Stimulated activated naive CD8-positive, alpha-beta T cell treated with anti-CD3 and anti-CD28 coated beads, Interleukin-15, Interleukin-2, amounts not matched to agents 100 ng/mL and 50 ng/mL, for 24 hours (primary cell): Measurements from ENCODE around the gene CAVIN2.

Source experiments
- H3K27ac Mint-ChIP-seq: one replicate; pipeline ENCODE4 v1.8.0; 2021; ENCODE audit warnings: mild to moderate bottlenecking, mixed read lengths
- H3K27me3 Mint-ChIP-seq: one replicate; pipeline ENCODE4 v1.8.0; 2021; ENCODE audit warnings: mixed read lengths
- H3K36me3 Mint-ChIP-seq: one replicate; pipeline ENCODE4 v1.8.0; 2021; ENCODE audit warnings: low read depth, mixed read lengths
- H3K4me1 Mint-ChIP-seq: one replicate; pipeline ENCODE4 v1.8.0; 2021; ENCODE audit warnings: low read depth, mixed read lengths
- H3K4me3 Mint-ChIP-seq: one replicate; pipeline ENCODE4 v1.8.0; 2021; ENCODE audit warnings: mild to moderate bottlenecking, mixed read lengths
- H3K9me3 Mint-ChIP-seq: one replicate; pipeline ENCODE4 v1.8.0; 2021; ENCODE audit warnings: mixed read lengths

CAVIN2 gene

DNA sequence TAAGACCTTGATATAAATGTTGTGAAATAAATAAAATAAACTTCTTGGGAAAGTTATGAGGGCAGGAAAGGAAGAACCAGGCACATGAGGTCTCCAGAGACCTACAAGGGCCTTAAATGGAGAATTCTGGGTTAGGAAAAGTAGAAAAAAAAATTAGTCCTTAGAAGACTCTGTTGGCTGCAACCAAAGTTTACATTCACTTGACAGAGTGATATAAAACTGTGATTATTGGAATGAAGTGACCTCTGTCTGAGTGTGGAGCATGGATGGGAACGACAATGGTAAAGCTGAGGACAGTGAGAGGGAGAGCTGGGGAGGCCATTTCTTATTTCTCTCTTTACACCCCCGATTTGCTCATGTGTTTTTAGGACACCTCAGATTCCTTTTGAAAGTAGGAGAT lies 29.0 kb upstream of the CAVIN2 start:
- H3K9me3 Mint-ChIP-seq, result no peaks in the 10 kb centered on the region
- H3K4me3 Mint-ChIP-seq, result no peak overlapping the region
- H3K36me3 Mint-ChIP-seq, result no peaks in the 10 kb centered on the region
- H3K27me3 Mint-ChIP-seq, result no peaks in the 10 kb centered on the region
- H3K27ac Mint-ChIP-seq, result no peak overlapping the region
- no peaks in the 10 kb centered on the region for H3K4me1 Mint-ChIP-seq

DNA sequence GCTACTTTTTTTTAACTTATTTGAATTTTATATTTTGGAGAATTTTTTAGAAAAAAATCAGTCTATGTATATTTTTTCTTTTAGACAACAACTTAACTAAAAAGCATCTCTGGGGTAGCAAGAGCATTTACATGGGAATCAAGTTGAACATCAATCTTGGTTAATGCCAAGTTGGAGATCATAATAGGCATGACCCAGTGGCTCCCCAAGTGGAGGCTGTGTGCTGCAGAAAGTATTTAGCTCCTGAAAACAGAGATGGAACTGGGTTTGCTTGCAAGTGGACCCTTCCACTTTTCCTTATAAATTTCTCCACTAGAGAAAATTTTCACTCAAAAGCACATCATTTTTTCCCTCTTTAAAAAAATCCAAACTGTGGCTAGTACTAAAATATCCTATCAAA lies 23.9 kb upstream of the CAVIN2 start:
- H3K9me3 Mint-ChIP-seq, result no peaks in the 10 kb centered on the region
- H3K36me3 Mint-ChIP-seq, result no peaks in the 10 kb centered on the region
- H3K27ac Mint-ChIP-seq, result no peak overlapping the region
- no peak overlapping the region for H3K4me3 Mint-ChIP-seq
- H3K27me3 Mint-ChIP-seq, result peaks cover 9% of the 10 kb centered on the region
- H3K4me1 Mint-ChIP-seq, result no peaks in the 10 kb centered on the region

DNA sequence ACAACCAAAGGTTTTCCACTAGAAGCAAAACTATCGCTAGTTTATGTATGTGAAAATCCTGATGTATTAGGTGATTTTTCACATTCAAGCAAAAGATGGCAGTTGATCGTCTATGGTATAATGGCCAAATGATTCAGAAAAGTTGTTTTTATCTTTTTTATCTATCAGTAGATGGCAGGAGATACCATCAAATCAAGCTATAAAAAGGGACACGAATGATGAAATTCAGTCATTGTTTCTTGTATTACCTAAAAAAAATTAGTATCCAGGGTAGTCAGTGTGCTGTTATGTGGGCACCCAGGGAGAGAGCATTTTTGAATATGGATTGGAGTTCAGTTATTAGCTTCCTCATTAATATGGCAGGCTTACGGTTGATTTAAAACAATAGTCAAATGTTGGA lies 22.9 kb upstream of the CAVIN2 start:
- peaks cover 9% of the 10 kb centered on the region for H3K27me3 Mint-ChIP-seq
- H3K27ac Mint-ChIP-seq, result no peak overlapping the region
- no peak overlapping the region for H3K4me3 Mint-ChIP-seq
- H3K4me1 Mint-ChIP-seq, result no peaks in the 10 kb centered on the region
- H3K9me3 Mint-ChIP-seq, result no peaks in the 10 kb centered on the region
- no peaks in the 10 kb centered on the region for H3K36me3 Mint-ChIP-seq

GRCh38 chr2:191869178-191869577 lies 22.3 kb upstream of the CAVIN2 start:
- no peaks in the 10 kb centered on the region for H3K36me3 Mint-ChIP-seq
- H3K4me1 Mint-ChIP-seq, result no peaks in the 10 kb centered on the region
- H3K27me3 Mint-ChIP-seq, result peaks cover 10% of the 10 kb centered on the region
- no peaks in the 10 kb centered on the region for H3K9me3 Mint-ChIP-seq
- H3K4me3 Mint-ChIP-seq, result no peak overlapping the region
- H3K27ac Mint-ChIP-seq, result no peak overlapping the region

DNA sequence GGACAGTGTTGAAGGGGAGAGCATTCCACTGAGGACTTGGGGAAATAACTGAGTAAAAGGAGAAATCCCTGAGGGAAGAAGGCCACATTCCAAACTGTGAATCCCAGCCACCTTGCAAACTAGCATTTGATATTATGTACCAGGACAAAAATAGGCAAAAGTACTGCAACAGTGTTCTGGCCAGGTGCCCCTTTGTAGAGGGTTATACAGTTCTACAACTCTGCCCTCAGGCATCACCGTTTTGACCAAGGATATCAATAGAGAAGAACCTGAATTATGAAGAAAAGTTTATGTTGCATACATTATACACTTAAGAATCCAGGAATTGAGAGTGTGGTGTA lies 20.6 kb upstream of the CAVIN2 start:
- H3K27me3 Mint-ChIP-seq, result peaks cover 13% of the 10 kb centered on the region
- H3K27ac Mint-ChIP-seq, result no peak overlapping the region

GRCh38 chr2:191866675-191867506 lies 20.0 kb upstream of the CAVIN2 start:
- H3K4me1 Mint-ChIP-seq, result no peaks in the 10 kb centered on the region
- no peak overlapping the region for H3K4me3 Mint-ChIP-seq
- H3K27me3 Mint-ChIP-seq, result peaks cover 13% of the 10 kb centered on the region
- H3K9me3 Mint-ChIP-seq, result no peaks in the 10 kb centered on the region
- no peaks in the 10 kb centered on the region for H3K36me3 Mint-ChIP-seq
- no peak overlapping the region for H3K27ac Mint-ChIP-seq

More for the DNA sequence above, 20.6 kb upstream of the CAVIN2 start:
- Mint-ChIP-seq H3K4me3 (no peak overlapping the region), H3K36me3 (no peaks in the 10 kb centered on the region), H3K4me1 (no peaks in the 10 kb centered on the region), H3K9me3 (no peaks in the 10 kb centered on the region)

- Mint-ChIP-seq H3K27ac (no peak overlapping the region), H3K9me3 (no peaks in the 10 kb centered on the region), H3K27me3 (peaks cover 13% of the 10 kb centered on the region), H3K4me3 (no peak overlapping the region), H3K4me1 (no peaks in the 10 kb centered on the region), H3K36me3 (no peaks in the 10 kb centered on the region)
Observed at GRCh38 chr2:191866195-191866594, 19.3 kb upstream of the CAVIN2 start.

- Mint-ChIP-seq H3K36me3 (no peaks in the 10 kb centered on the region), H3K4me3 (no peak overlapping the region), H3K4me1 (no peaks in the 10 kb centered on the region), H3K27me3 (peaks cover 13% of the 10 kb centered on the region), H3K27ac (no peak overlapping the region), H3K9me3 (no peaks in the 10 kb centered on the region)
Observed at GRCh38 chr2:191864628-191865374, 17.9 kb upstream of the CAVIN2 start.

DNA sequence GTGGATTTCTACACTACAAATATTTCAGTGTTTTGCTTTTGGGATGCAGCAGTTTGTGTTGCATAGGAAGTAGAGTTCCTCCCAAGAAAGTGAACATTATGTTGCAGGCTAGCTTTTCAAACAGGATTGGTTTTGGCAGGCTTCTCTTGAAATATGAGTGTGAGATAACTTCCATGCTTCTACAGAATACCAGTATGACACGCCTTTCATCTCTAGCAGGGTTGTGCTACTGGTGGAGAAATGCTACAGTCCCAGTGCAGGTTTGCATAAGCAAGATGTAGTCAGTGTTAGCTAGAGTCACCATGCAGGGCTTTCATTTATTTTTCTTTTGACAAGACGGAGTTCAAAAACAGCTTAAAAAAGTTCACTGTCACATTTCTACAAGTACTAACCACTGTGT lies 17.1 kb upstream of the CAVIN2 start:
- H3K9me3 Mint-ChIP-seq, result no peaks in the 10 kb centered on the region
- peaks cover 10% of the 10 kb centered on the region for H3K27me3 Mint-ChIP-seq
- H3K27ac Mint-ChIP-seq, result no peak overlapping the region
- H3K4me3 Mint-ChIP-seq, result no peak overlapping the region
- H3K36me3 Mint-ChIP-seq, result no peaks in the 10 kb centered on the region
- H3K4me1 Mint-ChIP-seq, result no peaks in the 10 kb centered on the region

- Mint-ChIP-seq H3K4me3 (no peak overlapping the region), H3K9me3 (no peaks in the 10 kb centered on the region), H3K36me3 (no peaks in the 10 kb centered on the region), H3K27me3 (peaks cover 9% of the 10 kb centered on the region), H3K27ac (no peak overlapping the region), H3K4me1 (no peaks in the 10 kb centered on the region)
Observed at GRCh38 chr2:191862156-191862775, 15.4 kb upstream of the CAVIN2 start.

DNA sequence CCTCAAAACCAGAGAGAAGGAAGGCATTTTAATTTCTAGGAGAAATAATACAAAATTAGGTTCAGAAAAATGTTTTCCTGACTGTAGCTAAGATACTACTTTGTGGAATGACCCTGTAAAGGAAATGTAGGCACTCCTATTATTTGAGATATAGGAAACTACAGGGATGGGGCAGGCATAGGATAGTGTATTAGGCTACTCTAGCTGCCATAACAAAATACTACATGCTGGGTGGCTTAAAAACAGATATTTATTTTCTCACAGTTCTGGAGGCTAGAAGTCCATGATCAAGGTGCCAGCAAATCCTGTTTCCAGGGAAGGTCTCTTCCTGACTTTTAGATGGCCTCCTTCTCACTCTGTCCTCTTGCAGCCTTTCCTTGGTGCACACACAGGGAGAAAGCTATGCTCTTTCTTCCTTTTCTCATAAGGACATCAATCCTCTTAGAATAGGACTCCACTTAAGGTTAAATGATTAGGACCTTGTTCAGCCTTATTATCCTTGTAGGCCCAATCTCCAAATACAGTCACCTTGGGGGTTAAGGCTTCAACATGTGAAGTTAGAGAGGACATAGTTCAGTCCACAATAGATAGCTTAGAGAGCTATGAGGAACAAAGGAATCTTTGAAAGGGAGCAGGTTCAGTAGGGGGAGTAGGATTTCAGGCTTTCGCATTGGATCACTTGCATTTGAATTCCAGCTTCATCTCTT lies 14.0 kb upstream of the CAVIN2 start:
- H3K36me3 Mint-ChIP-seq, result no peaks in the 10 kb centered on the region
- H3K4me1 Mint-ChIP-seq, result no peaks in the 10 kb centered on the region
- peaks cover 4% of the 10 kb centered on the region for H3K27me3 Mint-ChIP-seq
- H3K27ac Mint-ChIP-seq, result no peak overlapping the region
- H3K9me3 Mint-ChIP-seq, result no peaks in the 10 kb centered on the region
- H3K4me3 Mint-ChIP-seq, result no peak overlapping the region

DNA sequence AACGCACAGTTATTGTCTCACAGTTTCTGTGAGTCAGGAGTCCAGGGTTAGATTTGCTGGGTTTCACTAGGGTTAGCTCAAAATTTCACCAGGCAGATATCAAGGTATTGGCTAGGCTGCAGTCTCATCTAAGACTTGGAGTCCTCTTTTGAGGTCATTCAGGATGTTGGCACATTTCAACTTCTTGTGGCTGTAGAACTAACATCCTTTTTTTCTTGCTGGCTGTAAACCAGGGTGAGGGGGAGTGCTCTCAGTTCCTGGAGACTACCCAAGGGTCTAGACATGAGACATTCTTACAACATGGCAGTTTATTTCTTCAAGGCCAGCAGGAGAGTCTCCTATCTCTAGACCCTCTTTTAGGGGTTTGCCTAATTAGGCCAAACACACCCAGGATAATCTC lies 12.8 kb upstream of the CAVIN2 start:
- H3K4me1 Mint-ChIP-seq, result no peaks in the 10 kb centered on the region
- H3K36me3 Mint-ChIP-seq, result no peaks in the 10 kb centered on the region
- H3K27me3 Mint-ChIP-seq, result peaks cover 4% of the 10 kb centered on the region
- no peaks in the 10 kb centered on the region for H3K9me3 Mint-ChIP-seq
- no peak overlapping the region for H3K27ac Mint-ChIP-seq
- H3K4me3 Mint-ChIP-seq, result no peak overlapping the region

- H3K27ac Mint-ChIP-seq, result no peak overlapping the region
- H3K4me1 Mint-ChIP-seq, result no peaks in the 10 kb centered on the region
- no peaks in the 10 kb centered on the region for H3K36me3 Mint-ChIP-seq
- peaks cover 4% of the 10 kb centered on the region for H3K27me3 Mint-ChIP-seq
- no peaks in the 10 kb centered on the region for H3K9me3 Mint-ChIP-seq
- H3K4me3 Mint-ChIP-seq, result no peak overlapping the region
Observed at GRCh38 chr2:191857886-191858285, 11.0 kb upstream of the CAVIN2 start.

- H3K27ac Mint-ChIP-seq, result no peak overlapping the region
- no peaks in the 10 kb centered on the region for H3K9me3 Mint-ChIP-seq
- H3K4me1 Mint-ChIP-seq, result no peaks in the 10 kb centered on the region
- no peak overlapping the region for H3K4me3 Mint-ChIP-seq
- no peaks in the 10 kb centered on the region for H3K36me3 Mint-ChIP-seq
- H3K27me3 Mint-ChIP-seq, result peaks cover 4% of the 10 kb centered on the region
Observed at GRCh38 chr2:191857259-191857805, 10.4 kb upstream of the CAVIN2 start.
